Kidney capillary endothelial cell (primary cell): ENCODE measurements around the gene GAS2L3.
"Not testable (repeated sequence)": the region's sequence is repeated elsewhere in the genome, so short reads cannot be mapped to it uniquely, and the experiment has no call there.

ENCODE experiments used
- DNase-seq: peaks from one replicate; pipeline ENCODE4 v3.0.0-alpha.2; 2018; ENCODE audit warnings: low spot score

Gene GAS2L3

DNA sequence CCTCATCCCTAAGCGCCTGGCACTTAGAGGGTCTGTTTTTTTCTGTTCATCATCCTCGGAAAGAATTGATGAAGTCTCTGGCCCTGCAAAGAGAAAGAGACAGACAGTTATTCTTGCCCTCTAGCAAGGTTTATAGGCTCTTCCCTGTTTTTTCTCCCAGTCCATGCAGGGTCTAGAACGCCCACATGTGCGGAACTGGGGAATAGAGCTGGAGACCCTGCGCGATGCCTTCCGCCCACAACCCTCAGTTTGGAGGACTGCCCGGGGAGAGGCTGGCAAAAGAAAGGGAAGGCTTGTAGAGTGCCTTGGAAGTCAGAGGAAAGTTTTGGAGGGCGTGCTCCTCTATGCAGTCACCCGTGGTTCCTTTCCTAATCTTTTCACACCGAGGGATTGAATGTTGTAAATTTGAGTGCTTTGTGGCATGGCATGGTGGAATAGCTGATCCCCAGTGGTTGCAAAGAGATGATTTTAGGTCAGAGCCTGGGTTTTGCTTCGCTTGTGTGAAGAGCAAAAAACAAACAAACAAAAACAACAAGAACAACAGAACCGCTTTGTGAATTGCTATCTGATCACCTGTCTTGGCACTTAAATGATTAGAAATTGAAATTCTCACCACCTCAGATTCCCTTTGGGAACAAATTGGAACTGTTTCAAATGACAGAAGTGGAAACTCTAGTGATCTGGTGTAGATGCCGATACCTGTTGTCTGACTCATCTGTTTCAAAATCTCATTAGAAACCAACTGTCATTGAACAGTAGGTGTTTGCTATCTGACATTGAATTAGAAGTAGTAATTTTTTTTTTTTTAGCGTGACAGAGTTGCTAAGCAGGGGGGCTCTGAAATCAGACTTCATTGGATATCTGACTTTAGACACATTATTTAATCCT, 947 bp downstream of the GAS2L3 start:
- DNase-seq, result no peak

DNA sequence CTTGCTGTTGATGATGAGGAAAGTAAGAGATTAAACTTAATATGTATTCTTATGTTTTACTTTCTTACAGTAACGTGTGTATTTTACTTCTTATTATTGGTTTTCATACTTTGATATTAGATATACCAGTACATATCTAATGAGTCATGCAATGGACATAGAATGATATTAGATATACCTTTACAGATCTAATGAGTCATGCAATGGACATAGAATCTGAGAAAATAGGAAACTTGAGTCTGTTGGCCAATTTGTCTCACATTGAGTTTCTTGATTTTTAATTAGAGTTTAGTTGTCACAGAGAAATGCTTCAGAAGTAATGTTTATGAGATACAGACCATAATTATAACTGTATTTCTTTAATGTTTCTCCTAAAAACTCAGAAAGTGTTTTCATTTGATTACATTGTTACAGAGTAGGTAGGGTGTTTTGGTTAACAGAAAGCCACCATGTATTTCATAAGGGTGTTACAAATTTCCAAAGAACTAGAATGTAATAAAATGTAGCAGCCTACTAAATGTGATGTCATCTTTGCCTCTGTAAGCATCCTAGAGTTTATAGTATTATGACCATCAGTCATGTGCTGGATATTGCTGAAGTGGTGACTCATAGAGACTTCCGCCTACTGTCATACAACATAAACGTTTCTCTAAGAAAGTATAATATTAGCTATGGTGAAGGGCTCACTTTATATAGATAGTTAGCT, 3.0 kb downstream of the GAS2L3 start:
- DNase-seq, result peak; percentile 88

DNA sequence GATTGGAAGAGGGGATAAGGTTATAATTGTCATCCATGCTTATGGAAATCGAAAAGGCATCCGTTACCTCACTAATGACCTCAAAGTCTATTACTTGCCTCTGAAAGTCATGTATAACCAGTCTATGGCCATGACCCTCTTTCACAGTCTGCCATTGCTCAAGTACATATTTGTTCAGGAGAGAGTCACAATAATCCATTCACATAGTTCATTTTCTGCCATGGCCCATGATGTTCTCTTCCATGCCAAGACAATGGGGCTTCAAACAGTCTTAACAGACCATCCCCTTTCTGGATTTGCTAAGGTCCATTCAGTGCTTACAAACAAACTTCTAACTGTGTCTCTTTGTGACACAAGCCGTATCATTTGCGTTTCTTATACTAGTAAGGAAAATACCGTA, 5.4 kb downstream of the GAS2L3 start:
- no peak for DNase-seq

DNA sequence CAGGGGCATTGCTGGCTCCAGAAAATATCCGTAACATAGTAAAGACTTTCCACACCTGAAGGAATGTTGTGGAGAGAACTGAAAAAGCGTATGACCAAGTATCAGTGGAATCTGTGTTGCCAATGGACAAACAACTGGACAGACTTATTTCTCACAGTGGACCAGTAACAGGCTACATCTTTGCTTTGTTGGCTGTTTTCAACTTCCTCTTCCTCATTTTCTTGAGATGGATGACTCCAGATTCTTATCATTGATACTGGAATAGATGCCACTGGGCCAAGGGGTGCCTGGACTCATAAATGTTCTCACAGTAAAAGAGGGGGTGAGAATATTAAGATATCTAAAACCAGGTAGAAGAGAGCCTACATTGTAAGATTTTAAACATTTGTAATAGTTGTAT, 6.4 kb downstream of the GAS2L3 start:
- no peak for DNase-seq

DNA sequence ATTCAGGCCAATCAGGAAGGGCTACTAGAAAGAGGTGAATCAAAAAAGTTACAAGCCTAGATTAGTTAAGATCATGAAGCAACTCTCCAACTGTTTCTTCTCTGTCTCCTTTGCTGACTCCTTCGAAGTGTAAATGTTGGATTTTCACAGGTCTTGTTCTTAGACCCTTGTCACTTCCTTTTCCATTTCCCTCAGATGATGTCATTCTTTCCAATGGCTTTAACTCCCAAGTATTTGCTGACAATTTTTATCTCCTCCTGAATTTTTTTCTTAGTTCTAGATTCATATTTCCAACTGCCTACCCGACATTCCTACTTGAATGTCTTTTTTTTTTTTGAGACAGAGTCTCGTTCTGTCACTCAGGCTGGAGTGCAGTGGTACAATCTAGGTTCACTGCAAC, 10.8 kb downstream of the GAS2L3 start:
- peak; percentile 59 for DNase-seq

DNA sequence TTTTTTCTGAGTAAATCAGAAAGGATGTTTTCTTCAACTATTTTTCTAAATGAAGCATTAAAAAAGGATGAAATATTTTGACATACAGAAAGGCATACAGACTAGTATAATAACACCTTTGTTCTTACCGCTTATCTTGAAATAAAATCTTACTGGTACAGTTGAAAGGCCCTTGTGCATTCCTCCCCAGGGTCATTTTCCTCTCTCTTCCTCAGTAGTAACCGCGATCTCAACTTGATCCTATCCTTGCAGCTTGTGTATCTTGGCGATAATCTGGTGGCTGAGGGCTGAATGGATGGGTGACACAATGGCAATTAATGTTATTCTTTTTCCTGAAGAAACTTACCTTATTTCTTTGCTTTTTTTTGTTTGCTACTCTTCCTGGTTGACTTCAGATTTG, 18.5 kb downstream of the GAS2L3 start:
- DNase-seq, result no peak

DNA sequence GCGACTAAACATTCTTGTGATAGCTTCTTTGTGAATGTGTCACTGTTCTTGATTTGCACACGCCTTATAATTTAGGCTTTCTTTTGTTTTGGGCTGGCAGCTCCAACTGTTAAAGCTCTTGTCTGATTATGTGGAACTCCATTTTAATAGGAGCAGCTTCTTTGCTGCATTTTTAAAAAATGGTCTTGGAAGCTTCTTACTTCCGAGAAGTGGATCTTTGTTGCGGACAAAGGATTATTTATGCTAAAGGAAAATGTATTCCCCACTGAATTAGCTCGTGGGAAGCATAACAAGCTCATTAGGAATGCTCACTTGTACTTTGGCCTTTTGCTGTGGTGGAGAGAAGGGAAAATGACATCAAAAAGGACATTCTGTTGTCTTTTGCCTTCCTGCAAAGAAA, 20.0 kb downstream of the GAS2L3 start:
- peak; percentile 10 for DNase-seq

DNA sequence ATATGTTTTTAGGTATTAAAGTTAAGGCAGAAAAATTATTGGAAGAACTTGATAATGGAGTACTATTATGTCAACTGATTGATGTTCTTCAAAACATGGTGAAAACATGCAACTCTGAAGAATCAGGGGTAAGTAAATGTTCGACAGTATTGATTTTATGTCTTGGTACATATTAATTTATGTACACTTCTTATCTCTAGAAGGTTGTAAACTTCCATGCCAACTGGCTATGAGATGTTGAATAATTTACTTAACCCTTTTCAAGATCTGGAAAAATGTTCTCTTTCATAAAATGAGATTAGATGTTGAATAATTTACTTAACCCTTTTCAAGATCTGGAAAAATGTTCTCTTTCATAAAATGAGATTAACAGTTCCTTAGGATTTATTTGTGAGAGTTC, 28.1 kb downstream of the GAS2L3 start:
- DNase-seq, result no peak

DNA sequence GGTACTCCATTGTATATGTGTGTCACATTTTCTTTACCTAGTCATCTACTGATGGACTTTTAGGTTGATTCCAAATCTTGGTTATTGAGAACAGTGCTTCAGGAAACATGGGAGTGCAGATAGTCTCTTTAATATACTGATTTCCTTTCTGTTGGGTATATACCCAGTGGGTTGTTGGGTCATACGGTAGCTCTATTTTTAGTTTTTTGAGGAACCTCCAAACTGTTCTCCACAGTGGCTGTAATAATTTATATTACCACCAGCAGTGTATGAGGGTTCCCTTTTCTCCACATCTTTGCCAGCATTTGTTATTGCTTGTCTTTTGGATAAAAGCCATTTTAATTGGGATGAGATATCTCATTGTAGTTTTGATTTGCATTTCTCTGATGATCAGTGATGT, 29.5 kb downstream of the GAS2L3 start:
- not testable (repeated sequence) for DNase-seq

DNA sequence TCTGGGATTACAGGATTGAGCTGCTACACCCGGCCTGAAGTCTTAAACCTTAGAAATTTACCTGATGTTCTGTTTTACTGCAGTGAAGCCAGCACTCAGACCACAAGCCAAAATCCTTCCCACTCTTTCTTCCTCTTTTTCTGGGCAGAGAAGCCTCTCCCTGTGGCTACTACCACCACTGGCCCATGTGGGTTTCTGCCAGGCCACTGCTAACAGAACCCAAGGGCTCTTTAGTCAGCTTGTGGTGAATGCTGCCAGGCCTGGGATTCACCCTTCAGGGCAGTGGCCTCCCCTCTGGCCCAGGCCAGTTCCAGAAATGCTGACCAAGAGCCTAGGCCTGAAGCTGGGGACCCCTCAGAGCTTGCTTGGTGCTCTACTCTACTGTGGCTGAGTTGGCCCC, 35.3 kb downstream of the GAS2L3 start:
- no peak for DNase-seq

DNA sequence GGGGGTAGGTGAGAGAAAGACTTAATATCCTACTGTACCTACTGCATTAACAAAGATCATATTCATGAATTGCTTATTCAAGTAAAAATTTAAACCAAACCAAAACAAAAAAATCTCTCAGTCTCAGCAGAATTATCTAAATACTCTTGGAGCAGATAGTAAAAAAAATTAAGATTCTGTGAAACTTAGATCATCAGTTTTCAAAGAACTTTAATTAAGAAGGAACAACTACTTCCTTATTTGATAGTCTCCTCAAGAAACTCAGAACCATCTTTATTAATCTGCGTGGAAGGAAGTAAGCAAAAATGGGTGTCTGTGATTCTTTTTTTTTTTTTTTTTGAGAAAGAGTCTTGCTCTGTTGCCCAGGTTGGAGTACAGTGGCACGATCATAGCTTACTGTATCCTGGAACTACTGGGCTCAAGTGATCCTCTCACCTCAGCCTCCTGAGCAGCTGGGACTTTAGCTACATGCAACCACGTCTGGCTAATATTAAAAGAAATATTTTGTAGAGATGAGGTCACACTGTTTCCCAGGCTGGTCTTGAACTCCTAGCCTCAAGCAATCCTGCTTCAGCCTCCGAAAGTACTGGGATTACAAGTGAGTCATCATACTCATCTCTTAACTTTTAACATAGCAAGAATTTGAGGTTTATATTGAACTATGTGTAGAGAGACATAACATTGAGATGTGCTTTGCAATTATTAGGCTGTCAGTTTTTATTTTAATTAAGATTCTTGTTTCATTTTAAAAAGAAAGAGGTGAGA, 37.4 kb downstream of the GAS2L3 start:
- DNase-seq, result no peak

DNA sequence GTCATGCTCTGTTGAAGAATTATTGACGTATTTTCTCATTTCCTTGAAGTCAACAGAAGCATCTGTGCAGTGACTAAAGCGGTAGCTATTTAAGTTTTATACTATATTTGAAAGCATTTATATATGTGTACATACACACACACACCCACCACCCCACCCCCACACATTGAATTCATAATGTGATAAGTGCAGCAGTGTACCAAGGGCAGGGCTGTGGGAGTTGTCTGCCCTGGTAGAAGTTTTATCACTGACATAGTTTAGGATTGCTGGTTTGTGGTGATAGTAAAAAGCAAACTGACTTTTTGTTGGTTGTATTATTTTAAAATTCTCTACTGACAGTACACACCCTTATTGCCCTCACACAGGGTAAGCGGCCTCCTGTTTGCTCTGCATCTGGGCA, 39.1 kb downstream of the GAS2L3 start:
- DNase-seq, result no peak

DNA sequence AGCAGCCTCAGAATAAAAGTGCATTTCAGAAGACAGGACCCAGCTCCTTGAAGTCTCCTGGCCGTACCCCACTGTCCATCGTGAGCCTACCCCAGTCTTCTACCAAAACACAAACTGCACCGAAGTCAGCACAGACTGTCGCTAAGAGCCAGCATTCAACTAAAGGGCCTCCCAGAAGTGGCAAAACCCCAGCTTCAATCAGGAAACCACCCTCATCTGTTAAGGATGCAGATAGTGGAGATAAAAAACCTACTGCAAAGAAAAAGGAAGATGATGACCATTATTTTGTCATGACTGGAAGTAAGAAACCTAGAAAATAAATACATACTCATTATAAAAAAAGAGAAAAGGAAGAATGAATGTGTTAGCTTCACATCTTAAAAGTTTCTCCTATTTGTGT, 51.1 kb downstream of the GAS2L3 start:
- DNase-seq, result no peak

DNA sequence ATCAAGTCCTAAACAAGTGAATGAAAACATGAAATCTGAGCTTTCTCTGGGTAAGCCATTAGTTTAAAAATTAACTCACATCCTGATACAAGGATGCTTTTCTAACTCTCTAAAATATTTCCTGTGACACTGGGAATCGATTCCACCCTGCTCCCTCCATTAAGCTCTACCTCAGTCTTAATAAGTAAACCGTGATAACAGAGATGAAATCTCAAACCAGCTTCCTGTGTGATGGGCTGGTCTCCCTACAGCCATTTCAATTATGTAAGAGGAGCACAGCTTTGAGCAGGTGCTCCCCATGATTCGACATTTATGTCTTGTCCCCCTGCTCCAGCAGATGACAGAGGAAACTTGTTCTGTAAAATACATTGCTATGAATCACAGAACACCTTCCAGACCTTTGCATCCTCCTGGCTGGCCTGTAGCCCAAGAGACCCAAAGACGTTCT, 59.0 kb downstream of the GAS2L3 start:
- no peak for DNase-seq

DNA sequence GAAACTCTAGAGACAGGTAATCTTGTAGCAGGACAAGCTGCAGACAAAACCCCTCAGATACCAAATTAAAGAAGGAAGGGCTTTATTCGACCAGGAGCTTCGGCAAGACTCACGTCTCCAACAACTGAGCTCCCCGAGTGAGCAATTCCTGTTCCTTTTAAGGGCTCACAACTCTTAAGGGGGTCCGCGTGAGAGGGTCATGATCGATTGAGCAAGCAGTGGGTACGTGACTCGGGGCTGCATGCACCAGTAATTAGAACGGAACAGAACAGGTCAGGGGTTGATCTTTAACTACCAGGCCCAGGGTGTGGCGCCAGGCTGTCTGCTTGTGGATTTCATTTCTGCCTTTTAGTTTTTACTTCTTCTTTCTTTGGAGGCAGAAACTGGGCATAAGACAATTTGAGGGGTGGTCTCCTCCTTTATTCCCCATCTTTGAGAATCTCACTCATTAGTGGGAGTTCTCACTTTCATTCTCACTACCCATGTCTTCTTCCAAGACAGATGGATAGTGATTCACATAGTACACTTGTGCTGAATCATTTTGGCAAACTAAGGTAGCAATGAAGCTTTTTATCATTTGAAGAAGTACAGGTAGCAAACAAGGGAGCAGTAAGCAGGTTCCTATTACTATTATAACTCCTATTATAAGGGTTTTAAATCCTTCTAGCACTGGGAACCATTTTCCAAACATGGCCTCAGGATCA, 59.8 kb downstream of the GAS2L3 start:
- not testable (repeated sequence) for DNase-seq

DNA sequence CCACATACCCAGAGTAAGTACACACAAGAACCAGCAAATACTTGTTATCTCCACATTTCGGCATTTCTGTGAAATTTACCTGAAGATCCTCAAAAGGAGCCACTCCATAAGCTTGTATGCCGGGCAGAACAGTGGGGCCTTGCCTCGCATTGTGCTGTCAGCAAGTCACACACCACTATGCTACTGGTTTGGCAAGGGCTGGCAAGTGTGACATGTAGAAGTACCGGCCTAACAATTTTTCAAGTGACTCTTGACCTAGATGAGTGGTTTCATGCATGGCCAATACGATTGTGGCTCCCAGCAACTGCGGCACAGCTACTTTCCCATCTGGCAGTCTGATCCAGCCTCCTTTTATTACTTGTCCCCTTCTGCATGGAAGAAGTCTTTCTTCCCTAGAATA, 69.8 kb downstream of the GAS2L3 start:
- DNase-seq, result no peak

DNA sequence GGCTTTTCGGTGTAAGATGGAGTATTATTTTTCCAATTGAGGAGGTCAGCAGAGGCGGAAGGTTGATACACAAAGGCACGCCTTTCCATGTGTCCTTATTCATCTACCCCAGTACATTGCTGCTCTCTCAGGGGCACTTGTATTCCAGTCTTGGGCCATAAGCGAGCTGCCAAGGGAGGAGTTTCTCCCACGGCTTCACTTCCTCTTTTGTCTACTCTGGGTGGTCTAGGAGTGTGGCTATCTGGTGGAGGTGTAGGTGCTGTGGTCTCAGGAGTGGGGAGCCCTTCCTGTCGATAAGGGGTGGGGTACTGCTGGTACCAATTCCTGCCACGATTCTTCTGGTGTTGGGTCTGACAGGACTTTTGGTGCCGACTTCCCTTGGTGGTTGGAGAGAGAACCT, 73.4 kb downstream of the GAS2L3 start:
- DNase-seq, result no peak

DNA sequence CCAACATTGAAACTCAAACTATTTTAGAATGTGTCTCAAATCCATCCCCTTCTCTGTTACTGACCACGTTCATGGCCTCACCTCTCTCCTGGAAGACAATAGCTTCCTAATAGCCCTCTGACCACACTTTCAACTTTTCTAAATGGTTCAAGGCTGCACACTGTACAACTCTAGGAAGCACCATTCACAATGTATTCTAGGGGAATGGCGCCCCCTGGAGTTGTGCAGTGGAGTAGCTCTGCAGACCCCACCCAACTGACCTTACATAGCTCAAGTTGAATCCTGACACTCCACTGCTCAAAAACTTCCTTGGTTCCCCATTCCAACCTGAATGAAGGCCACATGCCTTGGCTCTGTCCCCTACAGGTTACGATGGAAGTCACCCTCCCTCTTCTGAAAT, 77.6 kb downstream of the GAS2L3 start:
- no peak for DNase-seq

DNA sequence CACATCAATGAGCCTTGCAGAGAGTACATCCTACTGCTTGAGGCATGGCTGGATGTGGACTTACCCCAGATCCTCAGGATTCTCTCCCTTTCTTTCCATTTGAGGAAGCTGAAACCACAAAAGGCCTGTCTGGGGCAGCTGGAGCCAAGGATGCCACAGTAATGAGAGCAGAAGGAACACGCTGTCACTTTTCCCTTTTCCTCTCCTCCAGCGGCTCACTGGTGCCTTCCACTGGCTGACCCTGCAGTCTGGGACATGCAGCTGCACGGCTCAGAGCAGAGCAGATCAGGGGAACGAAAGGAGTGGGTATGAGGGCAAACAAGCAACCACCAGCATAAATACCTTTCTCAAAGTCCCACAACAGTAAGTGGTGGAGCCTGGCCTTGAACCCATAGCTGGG, 78.2 kb downstream of the GAS2L3 start:
- no peak for DNase-seq

DNA sequence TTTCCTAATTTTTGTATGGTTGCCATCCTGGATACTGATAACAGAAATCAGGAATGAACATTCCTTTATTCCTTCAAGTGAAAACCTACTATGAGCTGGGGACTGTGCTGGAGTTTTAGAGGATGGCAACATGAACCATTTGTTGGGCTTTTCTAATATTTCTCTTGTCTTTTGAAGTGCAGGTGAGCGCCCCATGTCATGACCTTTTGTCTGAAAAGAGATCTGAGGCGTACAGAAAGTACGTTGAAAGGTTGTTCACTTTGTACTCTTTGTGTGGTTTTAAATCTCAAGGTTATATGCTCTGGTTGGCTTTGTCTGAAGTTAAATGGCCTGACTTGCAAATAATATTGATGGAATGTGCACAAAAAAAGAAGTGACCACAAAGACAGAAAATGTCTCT, 79.0 kb downstream of the GAS2L3 start:
- DNase-seq, result no peak

DNA sequence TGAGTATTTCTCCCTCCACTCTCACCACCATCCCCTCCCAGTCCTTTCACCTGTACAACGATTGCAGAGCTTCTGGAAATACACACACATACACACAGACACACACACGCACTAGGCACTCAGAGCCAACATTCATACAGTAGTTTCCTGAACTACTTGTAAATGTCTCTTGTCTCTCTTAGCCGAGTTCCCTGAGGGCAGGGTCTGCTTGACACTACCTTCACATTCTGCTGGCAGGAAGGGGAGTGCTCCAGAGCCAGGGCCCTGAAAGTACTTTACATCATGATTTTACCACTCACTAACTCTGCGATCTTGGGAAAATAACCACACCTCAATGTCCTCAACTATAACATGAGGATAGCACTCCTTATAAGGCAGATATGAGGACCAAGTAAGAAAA, 82.7 kb downstream of the GAS2L3 start:
- DNase-seq, result no peak

DNA sequence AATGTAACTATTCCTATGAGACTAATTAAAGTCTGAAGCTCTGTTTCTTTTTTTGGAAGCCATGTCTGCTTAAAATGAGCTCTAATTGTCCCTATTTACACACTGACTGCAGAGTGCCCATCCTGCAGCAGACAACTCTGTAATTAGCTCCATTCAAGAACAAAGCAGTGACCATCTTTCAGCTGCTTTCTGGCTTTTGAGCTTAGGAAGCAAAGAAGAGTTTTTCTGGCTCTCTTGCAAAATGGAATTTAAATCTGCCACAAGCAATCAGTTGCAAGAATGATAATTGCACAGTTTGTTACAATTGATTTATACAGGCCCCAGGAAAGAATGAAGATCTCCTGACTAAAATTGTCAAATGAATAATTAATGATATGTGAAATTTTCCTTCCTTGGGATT, 83.4 kb downstream of the GAS2L3 start:
- no peak for DNase-seq
